ENCODE results near the gene OPN4.
A peak's percentile ranks its signal among the peaks of the same experiment; 100 is the strongest.

The OPN4 gene

DNA sequence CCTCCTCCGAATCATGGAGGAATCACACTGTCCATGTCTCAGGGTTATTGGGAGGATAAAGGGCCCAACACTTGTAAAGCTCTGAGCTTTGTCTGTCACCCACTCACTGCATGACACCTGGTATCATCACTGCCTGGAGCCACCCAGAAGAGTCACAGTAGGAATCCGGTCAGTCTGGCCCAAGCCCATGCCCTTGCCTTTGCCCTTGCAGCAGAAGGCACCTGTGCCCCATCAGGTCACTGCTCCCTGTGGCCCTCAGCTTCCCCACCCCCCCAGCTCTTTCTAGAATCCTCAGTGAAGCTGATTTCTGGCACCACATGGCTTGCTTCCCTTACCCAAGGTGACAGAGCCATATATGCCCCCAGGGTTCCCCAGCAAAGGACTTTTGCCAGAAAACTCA, 28.3 kb downstream of the OPN4 start:
- in situ Hi-C loops (cut with HindIII; ENCODE audit: low pct_ligation_motif_present, low sequenced_read_pairs): no loop called here
- no peak overlapping the region for H3K4me3 ChIP-seq (ENCODE audit: low read depth, low read length)
- DNase-seq: no peak
- H3K27ac ChIP-seq: no peak overlapping the region
- H3K27me3 ChIP-seq (replicated peaks): peaks cover 16% of the 10 kb centered on the region
- no peaks in the 10 kb centered on the region for H3K36me3 ChIP-seq (replicated peaks)
- TF ChIP-seq, protein P1, sequence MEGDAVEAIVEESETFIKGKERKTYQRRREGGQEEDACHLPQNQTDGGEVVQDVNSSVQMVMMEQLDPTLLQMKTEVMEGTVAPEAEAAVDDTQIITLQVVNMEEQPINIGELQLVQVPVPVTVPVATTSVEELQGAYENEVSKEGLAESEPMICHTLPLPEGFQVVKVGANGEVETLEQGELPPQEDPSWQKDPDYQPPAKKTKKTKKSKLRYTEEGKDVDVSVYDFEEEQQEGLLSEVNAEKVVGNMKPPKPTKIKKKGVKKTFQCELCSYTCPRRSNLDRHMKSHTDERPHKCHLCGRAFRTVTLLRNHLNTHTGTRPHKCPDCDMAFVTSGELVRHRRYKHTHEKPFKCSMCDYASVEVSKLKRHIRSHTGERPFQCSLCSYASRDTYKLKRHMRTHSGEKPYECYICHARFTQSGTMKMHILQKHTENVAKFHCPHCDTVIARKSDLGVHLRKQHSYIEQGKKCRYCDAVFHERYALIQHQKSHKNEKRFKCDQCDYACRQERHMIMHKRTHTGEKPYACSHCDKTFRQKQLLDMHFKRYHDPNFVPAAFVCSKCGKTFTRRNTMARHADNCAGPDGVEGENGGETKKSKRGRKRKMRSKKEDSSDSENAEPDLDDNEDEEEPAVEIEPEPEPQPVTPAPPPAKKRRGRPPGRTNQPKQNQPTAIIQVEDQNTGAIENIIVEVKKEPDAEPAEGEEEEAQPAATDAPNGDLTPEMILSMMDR (IDR thresholded peaks at IDR 0.05; ENCODE audit: low read depth, low read length, missing control alignments): no peak

DNA sequence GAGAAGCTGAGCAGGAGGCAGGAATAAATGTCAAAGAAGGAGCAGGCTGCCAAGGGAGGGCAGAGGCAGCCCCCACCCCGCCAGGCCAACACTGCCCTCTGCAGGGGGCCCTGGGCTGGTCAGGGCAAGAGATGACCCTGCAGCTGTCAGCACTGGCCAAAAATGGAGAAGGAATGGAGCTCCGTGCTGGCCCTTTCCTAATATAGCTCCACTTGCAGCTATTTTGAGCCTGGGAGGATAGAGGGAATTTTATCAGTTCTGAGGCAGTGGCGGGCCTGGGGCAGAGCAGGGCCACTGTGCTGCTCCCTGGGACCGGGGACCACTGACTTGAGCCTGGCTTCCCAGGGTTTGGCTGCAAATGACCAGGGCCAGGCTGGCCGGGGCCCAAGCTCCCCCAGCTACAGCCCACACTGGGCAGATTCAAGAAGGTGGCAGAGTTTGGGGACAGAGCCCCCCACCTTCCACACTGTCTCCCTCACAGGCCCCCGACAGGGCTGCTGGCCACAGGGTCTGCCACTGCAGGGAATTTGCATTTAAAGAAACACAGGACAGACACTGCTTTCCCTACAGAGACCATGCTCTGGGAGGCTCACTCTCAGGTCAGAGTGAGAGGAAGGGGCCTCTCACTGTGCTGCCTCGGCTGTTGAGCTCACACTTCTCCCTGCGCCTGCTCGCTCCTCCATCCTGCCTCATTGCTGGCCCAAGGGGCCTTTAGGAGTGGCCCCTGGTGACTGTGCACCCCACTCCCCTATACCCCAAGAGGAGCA, 30.2 kb downstream of the OPN4 start:
- TF ChIP-seq, protein P1 (IDR thresholded peaks at IDR 0.05; ENCODE audit: low read depth, low read length, missing control alignments): peak; percentile 63
- H3K4me3 ChIP-seq (ENCODE audit: low read depth, low read length): no peak overlapping the region
- H3K36me3 ChIP-seq (replicated peaks): no peaks in the 10 kb centered on the region
- in situ Hi-C loops (cut with HindIII; ENCODE audit: low pct_ligation_motif_present, low sequenced_read_pairs): no loop called here
- H3K27me3 ChIP-seq (replicated peaks): peaks cover 16% of the 10 kb centered on the region
- peak; percentile 6 for DNase-seq
- no peak overlapping the region for H3K27ac ChIP-seq

DNA sequence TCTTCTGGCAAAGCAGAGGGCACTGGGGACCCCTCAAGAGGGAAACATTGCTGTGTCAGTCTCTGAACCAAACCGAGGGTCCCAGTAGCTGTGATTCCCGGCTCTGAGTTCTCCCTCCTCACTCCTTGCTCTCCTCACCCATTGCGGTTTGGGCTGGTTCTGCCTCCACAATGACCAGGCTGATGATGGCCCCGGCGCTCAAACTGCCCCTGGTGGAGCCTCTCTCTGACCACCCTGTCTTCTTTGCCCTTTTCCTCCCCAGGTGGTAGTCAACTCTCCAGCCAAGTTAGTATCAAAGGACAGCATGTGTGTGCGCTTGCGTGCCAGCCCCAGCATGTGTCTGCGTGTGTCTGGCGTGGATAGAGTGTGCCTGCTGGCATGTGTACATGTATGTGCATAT, 31.1 kb downstream of the OPN4 start:
- no peak for DNase-seq
- Histone ChIP-seq H3K4me3 (ENCODE audit: low read depth, low read length) (no peak overlapping the region), H3K27ac (no peak overlapping the region), H3K27me3 (replicated peaks) (peaks cover 16% of the 10 kb centered on the region), H3K36me3 (replicated peaks) (no peaks in the 10 kb centered on the region)
- TF ChIP-seq, protein P1 (IDR thresholded peaks at IDR 0.05; ENCODE audit: low read depth, low read length, missing control alignments): no peak
- in situ Hi-C loops (cut with HindIII; ENCODE audit: low pct_ligation_motif_present, low sequenced_read_pairs): no loop called here

DNA sequence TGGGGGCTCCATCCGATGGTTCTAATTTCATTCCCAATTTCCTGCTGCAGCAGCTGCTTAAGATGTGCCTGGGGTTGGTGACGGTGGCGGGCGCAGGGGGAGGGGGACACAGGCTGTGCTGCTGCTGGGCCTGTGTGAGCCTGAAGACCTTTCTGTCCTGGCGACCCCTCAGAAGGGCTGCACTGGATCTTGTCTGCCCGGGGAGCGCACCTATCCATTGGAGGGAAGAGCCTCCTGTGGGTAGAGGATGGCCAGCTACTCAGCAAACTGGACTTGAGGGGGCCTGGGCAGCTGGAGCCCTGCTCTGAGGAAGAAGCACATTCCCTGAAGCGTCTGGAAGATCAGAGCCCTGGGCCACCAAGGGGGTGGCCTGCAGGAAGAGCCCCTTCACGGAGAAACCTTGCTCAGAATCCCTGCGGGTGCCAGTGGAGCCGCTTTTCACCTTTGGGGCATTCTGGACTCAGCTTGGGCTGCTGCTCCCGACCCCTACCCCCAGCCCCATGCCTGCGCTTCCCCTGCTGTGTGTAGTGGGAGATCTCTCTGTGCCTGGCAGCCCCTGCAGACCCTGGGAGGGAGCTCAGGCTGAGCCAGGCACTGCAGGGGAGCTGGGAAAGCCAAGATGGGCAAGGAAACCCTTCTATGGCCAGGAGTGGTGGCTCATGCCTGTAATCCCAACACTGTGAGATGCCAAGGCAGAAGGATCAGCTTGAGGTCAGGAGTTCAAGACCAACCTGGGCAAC, 31.7 kb downstream of the OPN4 start:
- peaks cover 16% of the 10 kb centered on the region for H3K27me3 ChIP-seq (replicated peaks)
- TF ChIP-seq, protein P1 (IDR thresholded peaks at IDR 0.05; ENCODE audit: low read depth, low read length, missing control alignments): no peak
- H3K36me3 ChIP-seq (replicated peaks): no peaks in the 10 kb centered on the region
- no peak overlapping the region for H3K27ac ChIP-seq
- in situ Hi-C loops (cut with HindIII; ENCODE audit: low pct_ligation_motif_present, low sequenced_read_pairs): no loop called here
- no peak for DNase-seq
- H3K4me3 ChIP-seq (ENCODE audit: low read depth, low read length): no peak overlapping the region

DNA sequence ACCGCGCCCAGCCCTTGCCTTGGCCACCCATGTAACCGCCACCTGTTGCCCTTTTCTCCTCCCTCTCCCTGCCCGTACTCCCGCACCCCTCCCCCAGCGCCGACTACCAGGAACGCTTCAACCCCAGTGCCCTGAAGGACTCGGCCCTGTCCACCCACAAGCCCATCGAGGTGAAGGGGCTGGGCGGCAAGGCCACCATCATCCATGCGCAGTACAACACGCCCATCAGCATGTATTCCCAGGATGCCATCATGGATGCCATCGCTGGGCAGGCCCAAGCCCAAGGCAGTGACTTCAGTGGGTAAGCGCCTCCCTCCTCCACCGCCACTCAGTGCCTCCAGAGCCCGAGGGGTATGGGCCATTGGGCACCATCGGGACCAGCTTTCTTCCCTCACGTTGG, 32.6 kb downstream of the OPN4 start:
- Histone ChIP-seq H3K36me3 (replicated peaks) (no peaks in the 10 kb centered on the region), H3K4me3 (ENCODE audit: low read depth, low read length) (no peak overlapping the region), H3K27ac (no peak overlapping the region), H3K27me3 (replicated peaks) (peaks cover 16% of the 10 kb centered on the region)
- DNase-seq: no peak
- TF ChIP-seq, protein P1 (IDR thresholded peaks at IDR 0.05; ENCODE audit: low read depth, low read length, missing control alignments): no peak
- in situ Hi-C loops (cut with HindIII; ENCODE audit: low pct_ligation_motif_present, low sequenced_read_pairs): no loop called here
